HepG2 (cell line): ENCODE measurements around the gene PODN. TPM values are rescaled to one million over a fixed set of nuclear protein-coding genes. Genes with fewer than 3 reads are reported as not detected.
A peak's percentile ranks its signal among the peaks of the same experiment; 100 is the strongest.

ENCODE experiments used
- ATAC-seq: fragments of 200-7000 bp; cut with Tn5 transposase; 3 replicates; pipeline ENCODE4 v1.9.1; 2020; ENCODE audit warnings: mild to moderate bottlenecking, moderate library complexity
- BruUV-seq: library from RNA; stranded (reverse); fragments of 400-500 nt; replicated peaks from 2 replicates; lab custom pipeline; 2021; lab: Mats Ljungman, UMichigan
- CTCF ChIA-PET: fragments of 300-600 bp; formaldehyde crosslinking; extraction: SDS; loops from one replicate; lab custom pipeline; 2021; ENCODE audit warnings: low total read pairs, inconsistent platforms, low intra/inter-chr PET ratio; lab: Yijun Ruan, JAX
- POLR2A ChIA-PET: fragments of 350-600 bp; sonication (Branson Sonifier 250); formaldehyde crosslinking; loops from one replicate; lab custom pipeline; 2020; ENCODE audit warnings: antibody characterized with exemption, inconsistent platforms; lab: Yijun Ruan, JAX
- DNase-seq: peaks from one replicate; pipeline ENCODE4 v3.0.0-alpha.2; 2015; ENCODE audit warnings: low spot score
- FAIRE-seq: peaks from 3 replicates; lab custom pipeline; 2011; peaks lifted over from hg19 to GRCh38; lab: Jason Lieb, UNC
- H2AFZ ChIP-seq: one replicate; pipeline ENCODE4 v1.6.1; 2011; ENCODE audit warnings: low read length, inconsistent platforms
- H3K27ac ChIP-seq: fragments of 300-600 bp; 3 replicates; pipeline ENCODE4 v1.8.0; 2011; ENCODE audit warnings: mixed run types, mild to moderate bottlenecking, mixed read lengths, low read length, inconsistent platforms; ENCODE audit not compliant: insufficient read depth; ENCODE audit errors: extremely low read length
- H3K27me3 ChIP-seq, 2 experiments: fragments of 200-600 bp in 1 of 2; 2 replicates in 1 of 2; 3 replicates in 1 of 2; pipeline versions ENCODE4 v1.6.0 to v1.8.0; 2011; ENCODE audit warnings: low read length in 2 of 2, mild to moderate bottlenecking in 2 of 2, moderate library complexity in 2 of 2, inconsistent platforms in 1 of 2; ENCODE audit not compliant: insufficient read depth in 2 of 2, control insufficient read depth in 1 of 2
- H3K36me3 ChIP-seq, 2 experiments: fragments of 200-600 bp in 1 of 2; replicated peaks in 1 of 2; 2 replicates in 1 of 2; 3 replicates in 1 of 2; pipeline versions ENCODE4 v1.5.1 to v1.8.0; 2011; ENCODE audit warnings: low read length in 2 of 2, inconsistent platforms in 1 of 2; ENCODE audit not compliant: insufficient read depth in 2 of 2, control insufficient read depth in 1 of 2
- H3K4me1 ChIP-seq: 2 replicates; pipeline ENCODE4 v1.5.1; 2012; ENCODE audit warnings: low read length, inconsistent platforms; ENCODE audit not compliant: insufficient read depth
- H3K4me2 ChIP-seq: 2 replicates; pipeline ENCODE4 v1.6.0; 2011; ENCODE audit warnings: low read depth, low read length, inconsistent platforms
- H3K4me3 ChIP-seq, 3 experiments: fragments of 200-600 bp in 1 of 3; sonication (generic), shearing (Covaris generic) in 1 of 3; replicated peaks in 1 of 3; 2 replicates each; pipeline ENCODE4 v1.5.1; 2011 to 2016; ENCODE audit warnings: low read length in 3 of 3, inconsistent platforms in 2 of 3, low read depth in 2 of 3, mild to moderate bottlenecking in 2 of 3, control low read depth in 1 of 3, mixed read lengths in 1 of 3; ENCODE audit not compliant: insufficient read depth in 1 of 3
- H3K79me2 ChIP-seq: one replicate; pipeline ENCODE4 v1.6.1; 2011; ENCODE audit warnings: low read length, inconsistent platforms; ENCODE audit not compliant: insufficient read depth
- H3K9ac ChIP-seq: 2 replicates; pipeline ENCODE4 v1.6.0; 2011; ENCODE audit warnings: mild to moderate bottlenecking, low read depth, low read length, inconsistent platforms; ENCODE audit not compliant: insufficient read depth
- H3K9me3 ChIP-seq: 2 replicates; pipeline ENCODE4 v1.5.1; 2012; ENCODE audit warnings: mild to moderate bottlenecking, low read length
- H4K20me1 ChIP-seq: 2 replicates; pipeline ENCODE4 v1.6.0; 2011; ENCODE audit warnings: inconsistent platforms, mild to moderate bottlenecking, low read length, moderate library complexity; ENCODE audit not compliant: insufficient read depth
- CBX2 ChIP-seq, 2 experiments: fragments of 200-600 bp in 1 of 2; sonication (generic); formaldehyde crosslinking in 1 of 2; IDR thresholded peaks; 2 replicates each; pipeline versions ENCODE4 v1.7.0 to v1.8.1; 2018 to 2022; ENCODE audit warnings: low read depth in 2 of 2, low read length in 1 of 2, mild to moderate bottlenecking in 1 of 2, missing genetic modification reagents in 1 of 2
- MBD4 ChIP-seq: IDR thresholded peaks from 2 replicates; pipeline ENCODE4 v1.6.1; 2012; ENCODE audit warnings: low read length, inconsistent platforms, borderline replicate concordance
- MXI1 ChIP-seq: IDR thresholded peaks from 3 replicates; pipeline ENCODE4 v1.6.1; 2012; ENCODE audit warnings: low read depth, low read length, inconsistent platforms, borderline replicate concordance
- PHF20 ChIP-seq: sonication (generic); formaldehyde crosslinking; IDR thresholded peaks from 2 replicates; pipeline ENCODE4 v1.5.0; 2020; ENCODE audit warnings: mild to moderate bottlenecking, missing genetic modification reagents
- SP5 ChIP-seq: IDR thresholded peaks from 2 replicates; pipeline ENCODE4 v1.6.1; 2016; ENCODE audit warnings: low read depth, borderline replicate concordance
- YY1 ChIP-seq: IDR thresholded peaks from 2 replicates; pipeline ENCODE4 v1.6.1; 2011; ENCODE audit warnings: low read length, low read depth, moderate library complexity, mild to moderate bottlenecking; ENCODE audit not compliant: insufficient read depth, insufficient replicate concordance
- ZFP36 ChIP-seq: fragments of 150-350 bp; IDR thresholded peaks from 2 replicates; pipeline ENCODE4 v1.6.1; 2018; ENCODE audit warnings: borderline replicate concordance, low read length, low read depth; ENCODE audit not compliant: partially characterized antibody
- ZNF282 ChIP-seq: fragments of 450-650 bp; IDR thresholded peaks from 2 replicates; pipeline ENCODE4 v1.6.1; 2018; ENCODE audit not compliant: partially characterized antibody
- ZNF335 ChIP-seq: sonication (generic); formaldehyde crosslinking; IDR thresholded peaks from 2 replicates; pipeline ENCODE4 v1.4.0; 2020; ENCODE audit warnings: missing genetic modification reagents
- ZNF44 ChIP-seq: sonication (generic); formaldehyde crosslinking; IDR thresholded peaks from 2 replicates; pipeline ENCODE4 v1.5.1; 2020; ENCODE audit warnings: mild to moderate bottlenecking, missing genetic modification reagents
- WGBS: methylation state at CpG from one replicate; pipeline ENCODE4 v1.1.6; 2017; ENCODE audit warnings: low lambda C conversion rate; 5-methylcytosine and 5-hydroxymethylcytosine counted together
- in situ Hi-C: cut with HindIII; loops from 2 replicates; pipeline ENCODE4 v1.10.0; 2017; ENCODE audit warnings: low pct_unique_long_range_greater_than_20kb; ENCODE audit not compliant: extremely low pct_ligation_motif_present
- intact Hi-C: fragments of 100-400 bp; cut with micrococcal nuclease; formaldehyde crosslinking; loops from one replicate; pipeline ENCODE4 v1.10.0; 2022; ENCODE audit not compliant: unreplicated experiment
- polyA plus RNA-seq, 8 experiments: library from polyadenylated mRNA; depleted of rRNA in 3 of 8; stranded (reverse) in 7 of 8; unstranded in 1 of 8; fragments of >200 nt; fragmentation: Illumina TruSeq in 4 of 8; extraction: Trizol in 4 of 8; gene quantifications; 2 replicates each; pipeline versions ENCODE4 v1.2.1 to v1.2.3, GENCODE V29; 2011 to 2016; ENCODE audit warnings: low read depth in 4 of 8, missing spikeins in 1 of 8, mixed read lengths in 1 of 8; ENCODE audit not compliant: insufficient read depth in 1 of 8
- total RNA-seq, 5 experiments: library from RNA; depleted of rRNA; stranded (reverse); fragments of >200 nt; fragmentation: Illumina TruSeq; extraction: Trizol; gene quantifications; 2 replicates each; pipeline ENCODE4 v1.2.3, GENCODE V29; 2016; ENCODE audit warnings: low read depth in 1 of 5
- TF ChIP-seq, protein P1 (sequence below): sonication (generic); IDR thresholded peaks from 2 replicates; pipeline ENCODE4 v1.6.1; 2016; ENCODE audit warnings: low read depth, borderline replicate concordance
- TF ChIP-seq, protein P2 (sequence below): sonication (generic); formaldehyde crosslinking; IDR thresholded peaks from 2 replicates; pipeline ENCODE4 v1.8.0; 2022; ENCODE audit warnings: mild to moderate bottlenecking, missing genetic modification reagents; ENCODE audit not compliant: insufficient replicate concordance

The PODN gene
- total and polyA plus RNA-seq, 2 of the 13 experiments (the other 11 are each of a cell fraction or from before 2014, with no cell fraction given): 0.13 TPM; not detected in 1

DNA sequence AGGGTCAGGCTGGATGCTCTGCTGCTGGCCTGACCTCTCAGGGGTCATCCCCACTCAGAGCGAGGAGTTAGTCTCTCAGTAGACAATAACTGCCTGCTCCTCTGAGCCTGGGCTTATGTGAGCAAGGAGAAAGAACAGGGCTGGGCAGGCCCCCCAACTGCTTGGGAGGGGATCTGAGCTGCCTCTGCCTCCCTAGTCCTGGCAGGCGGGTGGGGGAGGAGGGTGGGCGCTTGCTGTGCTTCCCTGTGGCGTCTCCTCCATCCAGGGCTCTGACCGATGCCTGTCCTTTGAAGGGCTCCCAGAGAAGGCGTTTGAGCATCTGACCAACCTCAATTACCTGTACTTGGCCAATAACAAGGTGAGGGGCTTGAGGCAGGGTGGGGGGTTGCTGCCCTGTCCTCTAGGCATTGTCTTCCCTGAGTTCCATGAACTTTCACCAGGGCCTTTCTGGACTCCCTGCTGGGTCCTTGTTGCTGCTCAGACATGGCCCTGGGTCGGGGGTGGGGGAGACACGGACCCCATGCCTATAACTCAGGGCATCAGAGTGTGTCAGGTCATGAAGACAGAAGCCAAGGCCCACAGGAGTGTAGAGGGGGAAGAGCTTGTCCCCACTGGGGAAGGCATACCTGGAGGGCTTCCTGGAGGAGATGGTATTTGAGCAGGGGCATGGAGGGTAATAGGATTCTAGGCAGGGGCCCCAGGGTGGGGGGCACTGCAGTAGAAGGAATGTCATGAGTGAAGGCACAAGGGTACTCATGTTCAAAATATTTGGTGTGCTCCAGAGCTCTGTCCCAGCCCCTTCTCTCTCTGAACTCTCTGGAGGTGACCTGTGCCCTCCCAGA lies 12.5 kb downstream of the PODN start (continued):
- TF ChIP-seq ZNF44 (CRISPR knock-in tag) (no peak), YY1 (no peak), CBX2 (IDR thresholded peaks at IDR 0.05; ENCODE audit: low read depth, low read length) (no peak), CBX2 (CRISPR knock-in tag; IDR thresholded peaks at IDR 0.05; ENCODE audit: low read depth) (no peak), MBD4 (no peak), ZFP36 (peak; percentile 60), ZNF282 (no peak), MXI1 (no peak), SP5 (CRISPR knock-in tag) (no peak)
- TF ChIP-seq, protein P1, sequence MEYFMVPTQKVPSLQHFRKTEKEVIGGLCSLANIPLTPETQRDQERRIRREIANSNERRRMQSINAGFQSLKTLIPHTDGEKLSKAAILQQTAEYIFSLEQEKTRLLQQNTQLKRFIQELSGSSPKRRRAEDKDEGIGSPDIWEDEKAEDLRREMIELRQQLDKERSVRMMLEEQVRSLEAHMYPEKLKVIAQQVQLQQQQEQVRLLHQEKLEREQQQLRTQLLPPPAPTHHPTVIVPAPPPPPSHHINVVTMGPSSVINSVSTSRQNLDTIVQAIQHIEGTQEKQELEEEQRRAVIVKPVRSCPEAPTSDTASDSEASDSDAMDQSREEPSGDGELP: no peak

DNA sequence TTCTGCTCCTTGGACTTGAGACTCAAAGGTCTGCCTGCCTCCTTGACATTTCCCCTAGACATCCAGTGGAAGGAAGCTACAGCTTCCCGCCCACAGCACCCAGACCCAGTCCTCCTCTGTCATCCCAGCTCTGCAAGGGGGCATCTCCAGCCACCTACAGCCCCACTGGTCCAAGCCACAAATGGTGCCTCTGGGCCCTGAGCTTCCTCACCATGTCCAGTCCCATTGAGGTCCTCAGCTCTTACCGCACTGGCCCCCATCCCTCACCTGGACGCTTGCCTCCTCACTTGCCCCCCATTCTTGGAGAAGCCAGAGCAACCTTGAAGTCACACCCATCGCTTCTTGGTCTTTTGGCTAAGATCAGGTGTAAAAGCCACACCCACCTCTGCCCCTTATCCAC lies 13.2 kb downstream of the PODN start:
- FAIRE-seq (no peak), DNase-seq (no peak), ATAC-seq (no peak)
- intact Hi-C loops: no loop called here
- no TSS peak for BruUV-seq
- ChIA-PET CTCF (no interaction called here), POLR2A (interaction anchor here (1.5 kb wide), 1 partner anchor 14 kb away, joined by 3 read pairs; no protein-coding TSS in a partner anchor)
- Histone ChIP-seq H3K27me3 (peaks cover 0 to 48% of the 10 kb centered on the region in 2 experiments; a peak in 4 of 5 replicates), H3K79me2 (no peaks in the 10 kb centered on the region), H3K4me2 (peak overlapping the region; percentile 65), H3K4me3 (peak overlapping the region in 1 of 3 experiments; percentile 50; a peak in 1 of 6 replicates), H3K36me3 (no peaks in the 10 kb centered on the region), H3K9me3 (no peaks in the 10 kb centered on the region), H3K27ac (no peak overlapping the region), H3K4me1 (peaks cover 43% of the 10 kb centered on the region), H3K9ac (no peak overlapping the region), H4K20me1 (no peaks in the 10 kb centered on the region), H2AFZ (no peak overlapping the region)
- in situ Hi-C loops: no loop called here
- TF ChIP-seq ZNF335 (CRISPR knock-in tag): no peak
- no peak for TF ChIP-seq PHF20 (CRISPR knock-in tag)
- TF ChIP-seq, protein P2, sequence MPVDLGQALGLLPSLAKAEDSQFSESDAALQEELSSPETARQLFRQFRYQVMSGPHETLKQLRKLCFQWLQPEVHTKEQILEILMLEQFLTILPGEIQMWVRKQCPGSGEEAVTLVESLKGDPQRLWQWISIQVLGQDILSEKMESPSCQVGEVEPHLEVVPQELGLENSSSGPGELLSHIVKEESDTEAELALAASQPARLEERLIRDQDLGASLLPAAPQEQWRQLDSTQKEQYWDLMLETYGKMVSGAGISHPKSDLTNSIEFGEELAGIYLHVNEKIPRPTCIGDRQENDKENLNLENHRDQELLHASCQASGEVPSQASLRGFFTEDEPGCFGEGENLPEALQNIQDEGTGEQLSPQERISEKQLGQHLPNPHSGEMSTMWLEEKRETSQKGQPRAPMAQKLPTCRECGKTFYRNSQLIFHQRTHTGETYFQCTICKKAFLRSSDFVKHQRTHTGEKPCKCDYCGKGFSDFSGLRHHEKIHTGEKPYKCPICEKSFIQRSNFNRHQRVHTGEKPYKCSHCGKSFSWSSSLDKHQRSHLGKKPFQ (CRISPR knock-in tag): peak; percentile 13
- WGBS: 74% methylated on average over 4 of the region's 4 CpGs
